Measurements from ENCODE around the gene MACROD2. TPM values are rescaled to one million over a fixed set of nuclear protein-coding genes. Genes with fewer than 3 reads are reported as not detected.
A peak's percentile ranks its signal among the peaks of the same experiment; 100 is the strongest.

Gene MACROD2
- total and polyA plus RNA-seq, 9 donors: 2.0 to 4.9 (median 3.1) TPM

DNA sequence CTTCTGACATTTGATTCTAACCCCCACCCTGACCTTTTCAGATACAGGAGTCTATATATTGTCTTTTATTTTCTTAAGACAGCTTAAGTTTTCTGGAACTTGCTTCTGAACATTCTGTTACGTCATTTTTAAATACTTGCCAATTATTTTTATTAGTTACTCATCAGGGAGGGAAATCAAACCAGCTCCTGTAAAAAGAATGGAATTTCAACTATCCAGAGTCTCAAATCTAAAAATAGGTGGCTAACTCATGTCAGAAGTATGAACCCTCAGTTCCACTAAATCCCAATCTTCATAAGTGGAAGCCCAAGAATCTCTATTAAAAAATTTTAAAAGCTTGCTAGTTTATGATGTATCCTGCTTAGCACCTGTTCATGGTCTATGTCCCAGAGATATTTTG lies 1677.9 kb downstream of the MACROD2 start:
- WGBS (ENCODE audit: insufficient coverage): no CpG with 5 or more reads among the region's 1 CpG
- Histone ChIP-seq H3K4me1 (ENCODE audit: control insufficient read depth, insufficient read depth, low read length) (no peaks in the 10 kb centered on the region), H3K4me3 (ENCODE audit: low read length) (no peak overlapping the region), H3K36me3 (ENCODE audit: control insufficient read depth, insufficient read depth, low read length) (no peaks in the 10 kb centered on the region), H3K27me3 (ENCODE audit: control insufficient read depth, insufficient read depth, low read length) (no peaks in the 10 kb centered on the region), H3K27ac (ENCODE audit: low read length) (no peak overlapping the region), H3K9me3 (replicated peaks; ENCODE audit: control insufficient read depth, low read depth, low read length) (no peaks in the 10 kb centered on the region)
- peak; percentile 43 for DNase-seq

DNA sequence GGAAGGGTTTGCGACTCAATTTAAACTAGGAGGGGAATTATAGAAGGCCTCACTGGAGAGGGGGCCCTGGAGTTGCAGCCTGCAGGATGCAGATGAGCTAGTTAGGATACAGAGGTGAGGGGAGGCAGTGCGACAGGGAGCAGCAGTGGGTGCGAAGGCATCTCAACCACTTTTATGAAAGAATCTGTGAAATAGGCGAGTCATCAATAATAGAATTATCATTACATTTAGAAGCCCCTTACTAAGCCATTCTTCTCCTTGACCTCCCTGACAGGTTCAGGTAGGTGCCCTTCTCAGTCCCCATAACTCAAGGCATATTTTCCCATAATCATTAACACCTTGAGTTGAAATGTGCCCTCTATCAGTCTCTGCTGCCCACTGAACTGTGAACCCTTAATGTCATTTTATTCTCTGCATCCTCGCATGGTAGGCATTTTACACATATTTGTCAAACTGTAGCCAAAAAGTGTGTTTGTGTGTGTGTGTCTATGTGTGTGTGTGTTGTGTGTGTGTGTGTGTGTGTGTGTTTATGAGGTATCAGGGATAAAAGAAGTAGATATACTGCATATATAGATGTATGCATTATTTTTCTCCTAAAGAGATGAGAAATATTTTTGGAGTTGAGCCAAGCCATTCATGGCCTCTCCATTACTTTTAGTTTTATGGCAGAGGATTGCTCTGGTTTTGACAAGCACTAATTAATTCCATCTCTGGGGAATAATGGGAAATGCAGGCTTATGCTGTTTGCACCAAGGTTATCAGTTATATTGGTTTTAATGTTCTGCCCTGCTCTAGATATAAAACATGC lies 1679.1 kb downstream of the MACROD2 start:
- H3K4me3 ChIP-seq (ENCODE audit: low read length): no peak overlapping the region
- 88% methylated on average over 2 of the region's 5 CpGs for WGBS (ENCODE audit: insufficient coverage)
- DNase-seq: no peak
- H3K36me3 ChIP-seq (ENCODE audit: control insufficient read depth, insufficient read depth, low read length): no peaks in the 10 kb centered on the region
- no peaks in the 10 kb centered on the region for H3K4me1 ChIP-seq (ENCODE audit: control insufficient read depth, insufficient read depth, low read length)
- no peaks in the 10 kb centered on the region for H3K9me3 ChIP-seq (replicated peaks; ENCODE audit: control insufficient read depth, low read depth, low read length)
- no peak overlapping the region for H3K27ac ChIP-seq (ENCODE audit: low read length)
- H3K27me3 ChIP-seq (ENCODE audit: control insufficient read depth, insufficient read depth, low read length): no peaks in the 10 kb centered on the region

DNA sequence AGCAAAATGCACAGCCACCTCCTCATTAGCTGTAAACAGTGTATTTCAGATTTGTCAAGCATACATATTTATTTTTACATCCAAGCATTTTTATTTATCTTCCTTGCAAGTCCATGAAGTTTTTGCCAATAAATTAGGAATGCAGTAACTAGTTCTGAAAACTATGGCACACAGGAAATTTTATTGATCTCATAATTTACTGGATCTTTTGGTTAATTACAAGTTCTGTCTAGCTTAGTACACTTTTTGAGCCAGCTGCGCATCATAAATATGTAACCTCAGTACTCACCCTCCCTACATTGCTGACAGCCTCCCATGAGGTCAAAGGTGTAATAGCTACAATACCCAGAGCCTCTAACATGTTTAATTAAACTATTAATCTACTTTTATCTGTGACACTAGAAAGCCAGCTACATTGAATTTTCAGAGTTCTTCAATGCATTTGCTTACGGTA lies 1679.8 kb downstream of the MACROD2 start:
- H3K4me3 ChIP-seq (ENCODE audit: low read length): no peak overlapping the region
- no peaks in the 10 kb centered on the region for H3K4me1 ChIP-seq (ENCODE audit: control insufficient read depth, insufficient read depth, low read length)
- WGBS (ENCODE audit: insufficient coverage): 100% methylated on average over 1 of the region's 2 CpGs
- H3K27me3 ChIP-seq (ENCODE audit: control insufficient read depth, insufficient read depth, low read length): no peaks in the 10 kb centered on the region
- H3K27ac ChIP-seq (ENCODE audit: low read length): no peak overlapping the region
- no peaks in the 10 kb centered on the region for H3K9me3 ChIP-seq (replicated peaks; ENCODE audit: control insufficient read depth, low read depth, low read length)
- no peaks in the 10 kb centered on the region for H3K36me3 ChIP-seq (ENCODE audit: control insufficient read depth, insufficient read depth, low read length)
- DNase-seq: no peak

DNA sequence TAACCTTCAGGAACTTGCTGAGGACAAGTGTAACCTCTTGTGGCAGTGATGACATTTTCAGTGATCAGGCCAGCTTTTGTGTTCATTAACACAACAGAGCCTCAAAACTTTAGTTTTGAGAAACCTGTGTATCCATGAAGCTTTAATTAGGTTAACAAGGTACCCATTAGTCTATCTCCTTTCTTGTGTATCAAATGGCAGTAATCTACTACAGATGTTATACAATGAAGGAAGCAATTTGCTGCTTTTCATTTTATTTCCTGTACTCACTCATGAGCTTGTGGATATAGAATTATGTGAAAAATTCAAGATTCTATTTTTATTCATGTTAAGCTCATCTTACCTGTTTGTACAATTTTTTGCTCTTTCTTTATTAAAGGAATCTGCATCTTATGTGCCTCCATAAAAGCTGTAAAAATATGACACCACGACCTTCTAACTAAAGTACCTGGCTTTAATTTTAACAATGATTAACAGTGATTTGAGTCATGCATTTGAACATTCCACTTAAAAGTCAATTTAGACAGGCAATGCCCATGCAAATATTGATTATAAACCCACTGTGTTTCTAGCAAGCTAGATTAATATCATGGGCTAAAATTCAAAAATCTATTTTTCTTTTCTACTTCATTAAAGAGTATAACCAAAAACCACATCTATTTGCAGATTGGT lies 1680.6 kb downstream of the MACROD2 start:
- H3K36me3 ChIP-seq (ENCODE audit: control insufficient read depth, insufficient read depth, low read length): no peaks in the 10 kb centered on the region
- no CpG with 5 or more reads among the region's 1 CpG for WGBS (ENCODE audit: insufficient coverage)
- no peak for DNase-seq
- no peak overlapping the region for H3K4me3 ChIP-seq (ENCODE audit: low read length)
- H3K4me1 ChIP-seq (ENCODE audit: control insufficient read depth, insufficient read depth, low read length): no peaks in the 10 kb centered on the region
- no peak overlapping the region for H3K27ac ChIP-seq (ENCODE audit: low read length)
- H3K9me3 ChIP-seq (replicated peaks; ENCODE audit: control insufficient read depth, low read depth, low read length): no peaks in the 10 kb centered on the region
- no peaks in the 10 kb centered on the region for H3K27me3 ChIP-seq (ENCODE audit: control insufficient read depth, insufficient read depth, low read length)

- H3K27ac ChIP-seq (ENCODE audit: low read length): no peak overlapping the region
- H3K4me1 ChIP-seq (ENCODE audit: control insufficient read depth, insufficient read depth, low read length): no peaks in the 10 kb centered on the region
- no peaks in the 10 kb centered on the region for H3K36me3 ChIP-seq (ENCODE audit: control insufficient read depth, insufficient read depth, low read length)
- WGBS (ENCODE audit: insufficient coverage): no CpG with 5 or more reads among the region's 2 CpGs
- DNase-seq: no peak
- no peak overlapping the region for H3K4me3 ChIP-seq (ENCODE audit: low read length)
- H3K9me3 ChIP-seq (replicated peaks; ENCODE audit: control insufficient read depth, low read depth, low read length): no peaks in the 10 kb centered on the region
- no peaks in the 10 kb centered on the region for H3K27me3 ChIP-seq (ENCODE audit: control insufficient read depth, insufficient read depth, low read length)
Observed at GRCh38 chr20:15676815-15677214, 1681.5 kb downstream of the MACROD2 start.

GRCh38 chr20:15682690-15683089 lies 1687.4 kb downstream of the MACROD2 start:
- no peak for DNase-seq
- no peak overlapping the region for H3K27ac ChIP-seq (ENCODE audit: low read length)
- no peaks in the 10 kb centered on the region for H3K9me3 ChIP-seq (replicated peaks; ENCODE audit: control insufficient read depth, low read depth, low read length)
- no peaks in the 10 kb centered on the region for H3K36me3 ChIP-seq (ENCODE audit: control insufficient read depth, insufficient read depth, low read length)
- no CpG with 5 or more reads among the region's 2 CpGs for WGBS (ENCODE audit: insufficient coverage)
- no peak overlapping the region for H3K4me3 ChIP-seq (ENCODE audit: low read length)
- no peaks in the 10 kb centered on the region for H3K27me3 ChIP-seq (ENCODE audit: control insufficient read depth, insufficient read depth, low read length)
- no peaks in the 10 kb centered on the region for H3K4me1 ChIP-seq (ENCODE audit: control insufficient read depth, insufficient read depth, low read length)

DNA sequence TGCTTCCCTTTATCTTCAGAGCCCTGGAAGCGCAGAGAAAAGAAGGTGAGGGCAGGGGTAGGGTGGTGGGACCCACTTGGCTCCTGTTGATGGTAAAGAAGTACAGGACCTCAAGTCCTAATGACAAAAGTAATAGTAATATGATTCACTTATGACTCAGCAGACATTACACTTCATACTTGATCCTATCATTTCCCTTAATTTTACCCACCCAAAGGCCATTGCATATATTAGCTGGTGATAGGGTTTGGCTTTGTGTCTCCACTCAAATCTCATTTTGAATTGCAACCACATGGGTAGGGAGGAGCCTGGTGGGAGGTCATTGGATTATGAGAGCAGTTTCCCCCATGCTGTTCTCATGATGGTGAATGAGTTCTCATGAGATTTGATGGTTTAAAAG lies 1697.3 kb downstream of the MACROD2 start:
- no peak overlapping the region for H3K4me3 ChIP-seq (ENCODE audit: low read length)
- H3K27ac ChIP-seq (ENCODE audit: low read length): no peak overlapping the region

DNA sequence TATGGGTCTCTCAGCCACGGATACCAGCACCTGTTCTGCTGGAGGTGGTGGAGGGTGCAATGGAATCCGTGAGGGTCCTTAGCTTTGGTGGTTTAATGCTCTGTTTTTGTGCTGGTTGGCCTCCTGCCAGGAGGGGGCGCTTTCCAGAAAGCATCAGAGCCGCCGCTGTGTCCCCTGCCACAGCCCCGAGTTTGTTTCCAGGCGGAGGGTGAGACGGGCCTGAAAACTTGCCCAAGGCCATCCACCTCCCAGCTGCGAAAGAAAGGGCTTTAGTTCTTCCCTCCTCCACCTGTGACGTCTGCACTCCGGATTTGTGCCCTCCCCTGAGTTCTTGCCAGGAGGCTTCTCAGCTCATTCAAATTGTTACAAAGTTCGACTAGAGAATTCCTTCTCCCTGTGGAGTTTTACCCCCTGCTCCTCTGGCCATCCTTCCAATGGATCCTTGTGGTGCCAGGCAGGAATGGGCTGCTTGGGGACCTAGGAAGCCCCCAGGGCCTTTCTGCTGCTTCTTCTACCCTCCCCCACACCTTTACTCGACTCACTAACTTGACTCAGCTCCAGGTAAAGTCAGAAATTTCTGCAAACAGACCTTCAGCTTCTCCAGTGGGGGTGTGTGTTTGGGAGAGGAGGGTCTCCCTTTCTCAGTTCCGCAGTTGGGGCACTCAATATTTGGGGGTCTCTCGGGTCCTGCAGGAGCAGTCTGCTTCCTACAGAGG lies 1704.3 kb downstream of the MACROD2 start:
- 79% methylated on average over 11 of the region's 15 CpGs for WGBS (ENCODE audit: insufficient coverage)
- DNase-seq: no peak
- H3K27ac ChIP-seq (ENCODE audit: low read length): no peak overlapping the region
- H3K36me3 ChIP-seq (ENCODE audit: control insufficient read depth, insufficient read depth, low read length): no peaks in the 10 kb centered on the region
- no peak overlapping the region for H3K4me3 ChIP-seq (ENCODE audit: low read length)
- no peaks in the 10 kb centered on the region for H3K27me3 ChIP-seq (ENCODE audit: control insufficient read depth, insufficient read depth, low read length)
- H3K9me3 ChIP-seq (replicated peaks; ENCODE audit: control insufficient read depth, low read depth, low read length): no peaks in the 10 kb centered on the region
- no peaks in the 10 kb centered on the region for H3K4me1 ChIP-seq (ENCODE audit: control insufficient read depth, insufficient read depth, low read length)

More for the DNA sequence above, 1697.3 kb downstream of the MACROD2 start:
- H3K9me3 ChIP-seq (replicated peaks; ENCODE audit: control insufficient read depth, low read depth, low read length): no peaks in the 10 kb centered on the region
- no peaks in the 10 kb centered on the region for H3K36me3 ChIP-seq (ENCODE audit: control insufficient read depth, insufficient read depth, low read length)
- no peaks in the 10 kb centered on the region for H3K4me1 ChIP-seq (ENCODE audit: control insufficient read depth, insufficient read depth, low read length)
- no peak for DNase-seq
- WGBS (ENCODE audit: insufficient coverage): no CpG with 5 or more reads among the region's 1 CpG
- no peaks in the 10 kb centered on the region for H3K27me3 ChIP-seq (ENCODE audit: control insufficient read depth, insufficient read depth, low read length)

DNA sequence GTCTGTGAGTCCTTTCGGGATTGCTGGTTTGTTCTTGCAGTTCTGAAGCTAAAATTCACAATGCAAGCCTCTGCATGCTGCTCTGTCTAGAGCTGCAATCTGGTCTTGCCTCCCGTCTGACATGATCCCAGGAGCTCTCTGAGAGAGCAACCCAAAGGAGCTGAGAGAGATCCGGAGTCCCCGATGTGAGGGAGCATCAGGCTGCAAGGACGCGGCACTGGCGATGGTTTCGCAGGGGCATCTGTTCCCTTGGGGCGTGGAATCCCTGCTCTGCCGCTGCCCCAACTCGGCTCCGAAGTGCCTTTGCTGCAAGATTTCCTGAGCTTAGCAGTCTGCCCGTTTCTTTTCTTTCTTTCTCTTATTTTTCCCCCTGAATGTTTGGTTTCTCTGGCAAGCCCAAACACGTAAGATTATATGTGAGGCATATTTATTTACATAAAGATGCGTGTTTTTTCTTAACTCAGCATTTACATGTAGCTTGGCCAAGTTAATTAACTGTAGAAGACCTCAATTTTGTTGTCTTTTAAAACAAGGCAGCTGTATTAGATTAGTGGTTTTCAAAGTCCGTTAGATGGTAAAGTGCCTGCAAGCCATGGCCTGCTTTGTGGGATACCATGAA lies 1704.9 kb downstream of the MACROD2 start:
- no peak overlapping the region for H3K4me3 ChIP-seq (ENCODE audit: low read length)
- H3K4me1 ChIP-seq (ENCODE audit: control insufficient read depth, insufficient read depth, low read length): no peaks in the 10 kb centered on the region
- DNase-seq: no peak
- H3K27me3 ChIP-seq (ENCODE audit: control insufficient read depth, insufficient read depth, low read length): no peaks in the 10 kb centered on the region
- H3K36me3 ChIP-seq (ENCODE audit: control insufficient read depth, insufficient read depth, low read length): no peaks in the 10 kb centered on the region
- no peak overlapping the region for H3K27ac ChIP-seq (ENCODE audit: low read length)
- WGBS (ENCODE audit: insufficient coverage): 67% methylated on average over 12 of the region's 16 CpGs
- no peaks in the 10 kb centered on the region for H3K9me3 ChIP-seq (replicated peaks; ENCODE audit: control insufficient read depth, low read depth, low read length)

DNA sequence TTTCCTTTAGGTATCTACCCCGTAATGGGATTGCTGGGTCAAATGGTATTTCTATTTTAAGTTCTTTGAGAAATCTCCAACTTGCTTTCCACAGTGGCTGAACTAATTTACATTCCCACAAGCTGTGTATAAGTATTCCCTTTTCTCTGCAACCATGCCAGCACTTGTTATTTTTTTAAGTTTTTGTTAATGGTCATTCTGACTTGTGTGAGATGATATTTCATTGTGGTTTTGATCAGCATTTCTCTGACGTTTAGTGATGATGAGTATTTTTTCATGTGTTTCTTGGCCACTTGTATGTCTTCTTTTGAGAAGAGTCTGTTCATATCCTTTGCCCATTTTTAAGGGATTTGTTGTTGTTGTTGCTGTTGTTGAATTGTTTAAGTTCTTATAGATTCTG lies 1706.8 kb downstream of the MACROD2 start:
- no peak overlapping the region for H3K27ac ChIP-seq (ENCODE audit: low read length)
- H3K27me3 ChIP-seq (ENCODE audit: control insufficient read depth, insufficient read depth, low read length): no peaks in the 10 kb centered on the region
- H3K4me3 ChIP-seq (ENCODE audit: low read length): no peak overlapping the region
- H3K36me3 ChIP-seq (ENCODE audit: control insufficient read depth, insufficient read depth, low read length): no peaks in the 10 kb centered on the region
- H3K4me1 ChIP-seq (ENCODE audit: control insufficient read depth, insufficient read depth, low read length): no peaks in the 10 kb centered on the region
- H3K9me3 ChIP-seq (replicated peaks; ENCODE audit: control insufficient read depth, low read depth, low read length): no peaks in the 10 kb centered on the region
- DNase-seq: no peak
- WGBS (ENCODE audit: insufficient coverage): no CpG with 5 or more reads among the region's 2 CpGs
